ENCODE results near the gene GNRHR.
"Not testable (repeated sequence)": the region's sequence is repeated elsewhere in the genome, so short reads cannot be mapped to it uniquely, and the experiment has no call there.

- not testable (repeated sequence) for TF ChIP-seq CTCF (conservative IDR thresholded peaks at IDR 0.05); ZFX (IDR thresholded peaks at IDR 0.05)
These were observed 23.7 kb downstream of the GNRHR start for GRCh38 chr4:67730511-67730910.

All from C4-2B (cell line).